ENCODE data around the gene KHNYN.
"Not testable (repeated sequence)": the region's sequence is repeated elsewhere in the genome, so short reads cannot be mapped to it uniquely, and the experiment has no call there.

The KHNYN gene

DNA sequence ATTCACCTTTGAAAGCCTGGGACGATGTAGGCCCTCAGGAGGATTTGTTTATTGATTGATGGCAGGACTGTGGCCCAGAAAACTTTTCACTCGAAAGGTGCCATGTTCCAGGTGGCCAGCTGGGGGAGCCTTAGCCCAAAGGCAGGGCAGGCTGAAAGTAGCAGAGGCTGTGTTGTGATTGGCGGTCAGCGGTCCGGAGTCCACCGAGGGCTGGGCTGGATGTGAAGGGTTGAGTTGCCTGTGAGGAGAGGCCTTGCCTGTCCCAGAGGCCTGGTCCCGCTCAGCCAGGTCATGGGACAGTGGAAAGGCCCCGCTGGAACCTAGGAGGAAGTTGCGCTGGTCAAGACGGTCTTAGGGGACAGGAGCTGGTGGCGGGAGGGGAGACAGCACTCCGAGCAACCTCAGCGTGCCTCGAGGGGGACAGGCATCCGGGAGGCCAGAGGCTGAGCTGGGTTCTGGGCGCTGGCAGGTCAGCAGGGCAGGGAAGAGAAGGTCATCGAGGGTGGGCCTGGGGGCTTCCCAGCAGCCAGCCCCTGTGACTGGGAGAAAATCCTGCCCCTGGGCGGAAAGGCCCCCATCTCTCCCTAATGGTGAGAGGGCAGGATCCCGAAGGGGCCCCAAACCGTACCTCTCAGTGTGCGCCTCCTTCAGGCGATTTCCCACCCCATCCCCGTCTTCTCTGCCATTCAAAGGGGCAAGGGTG is 52.0 kb downstream of the KHNYN start:
- DNase-seq, result peak; percentile 21

GRCh38 chr14:24482699-24483303 is 53.0 kb downstream of the KHNYN start:
- DNase-seq, result not testable (repeated sequence)

GRCh38 chr14:24483604-24484252 is 54.0 kb downstream of the KHNYN start:
- no peak for DNase-seq
